Measurements from ENCODE around the gene BOLL. TPM values are rescaled to one million over a fixed set of nuclear protein-coding genes. Genes with fewer than 3 reads are reported as not detected.
"Not testable (repeated sequence)": the region's sequence is repeated elsewhere in the genome, so short reads cannot be mapped to it uniquely, and the experiment has no call there.

BOLL gene
- not detected for total RNA-seq

DNA sequence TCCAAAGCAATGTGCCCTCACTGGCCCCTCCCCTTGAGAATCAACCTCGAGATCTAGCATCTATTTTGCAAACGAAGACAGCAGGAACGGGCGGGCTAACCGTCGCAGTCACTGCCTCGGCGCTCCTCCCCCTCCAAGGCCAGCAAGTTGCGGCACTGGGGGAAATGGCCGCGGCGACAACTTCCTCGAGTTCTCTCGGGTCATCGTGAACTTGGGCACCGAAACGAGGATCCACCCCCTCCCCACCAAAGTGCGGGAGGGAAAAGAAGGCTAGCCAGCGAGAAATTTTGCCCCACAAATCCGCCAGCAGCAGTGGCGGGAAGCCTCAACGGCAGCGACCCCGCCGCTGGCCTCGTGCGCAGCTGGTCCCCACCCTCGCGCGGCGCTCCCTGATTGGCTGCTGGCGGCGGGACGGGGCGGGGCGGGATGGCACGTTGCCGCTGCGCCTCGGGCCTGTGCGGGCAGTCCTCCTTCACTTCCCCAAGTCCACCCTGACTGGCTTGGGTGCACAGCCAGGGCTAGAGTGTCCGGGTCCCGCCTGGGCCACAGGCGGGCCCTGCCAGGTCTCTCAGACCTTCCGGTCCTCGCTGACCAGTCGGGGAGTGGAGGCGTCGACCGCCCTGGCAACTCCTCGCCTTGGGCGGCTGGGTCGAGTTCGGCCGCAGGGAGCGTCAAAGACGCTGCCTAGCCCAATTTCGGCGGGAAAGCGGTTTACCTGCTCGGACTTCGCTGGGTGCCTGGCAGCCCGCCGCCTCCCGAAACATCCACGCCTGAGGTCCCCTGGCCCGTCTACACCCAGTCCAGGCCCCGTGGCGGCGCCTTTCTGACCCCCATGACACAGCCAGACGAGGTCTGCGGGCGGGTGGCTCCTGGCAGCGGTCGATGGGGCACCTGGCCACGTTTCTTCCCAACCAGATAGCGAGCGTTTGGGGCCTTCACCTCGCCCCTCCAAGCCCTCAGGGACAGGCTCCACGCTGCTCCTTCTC lies at the start of gene BOLL:
Gene BOLL (minus strand): TSS at position 364 of the 986 bp plus-strand sequence. CDS start 3,469 bp downstream, outside the sequence.
- no peak within 1 kb of the TSS for H3K27ac Mint-ChIP-seq
- ATAC-seq (peak in 1 of 2 donors; percentile 22), DNase-seq (ENCODE audit: low spot score in 2 of 2) (peak in 1 of 2 donors; percentile 56)

GRCh38 chr2:197834771-197835170 lies 49.7 kb upstream of the BOLL start:
- Mint-ChIP-seq H3K36me3 (peaks cover 19 to 37% of the 10 kb centered on the region in 2 donors), H3K9me3 (peaks cover 11 to 27% of the 10 kb centered on the region in 2 donors)
- not testable (repeated sequence) for H3K27ac Mint-ChIP-seq; ATAC-seq; DNase-seq (ENCODE audit: low spot score in 2 of 2)

More for the DNA sequence above, at the start of gene BOLL:
- no peaks in the 10 kb centered on the region for H3K9me3 Mint-ChIP-seq
- no peaks in the 10 kb centered on the region for H3K36me3 Mint-ChIP-seq

- H3K9me3 Mint-ChIP-seq = peaks cover 11 to 27% of the 10 kb centered on the region in 2 donors
- no peak for DNase-seq (ENCODE audit: low spot score in 2 of 2)
- ATAC-seq = no peak
- no peak overlapping the region for H3K27ac Mint-ChIP-seq
- H3K36me3 Mint-ChIP-seq = peaks cover 19 to 26% of the 10 kb centered on the region in 2 donors
These were observed 43.5 kb upstream of the BOLL start for GRCh38 chr2:197828464-197829135.

DNA sequence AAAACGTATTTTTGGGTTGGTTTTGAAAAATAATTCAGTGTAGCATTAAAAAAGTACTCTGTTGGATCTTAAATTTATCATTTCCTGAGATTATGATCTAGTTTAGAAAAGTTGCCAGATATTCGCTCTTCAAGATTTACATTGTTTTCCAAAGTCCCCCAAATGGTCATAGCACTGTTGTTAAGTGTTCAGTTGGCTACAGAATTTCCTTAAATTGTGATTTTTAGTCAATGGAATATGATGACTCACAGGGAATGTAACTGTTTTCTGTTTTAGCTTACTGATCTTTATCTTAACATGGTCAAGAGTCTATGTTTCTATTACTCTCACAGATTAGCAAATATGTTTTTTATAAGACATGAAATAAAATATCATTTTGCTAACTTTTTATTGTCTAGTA lies 42.5 kb upstream of the BOLL start:
- ATAC-seq = no peak
- DNase-seq (ENCODE audit: low spot score in 2 of 2) = no peak
- no peak overlapping the region for H3K27ac Mint-ChIP-seq
- H3K36me3 Mint-ChIP-seq = peaks cover 14 to 24% of the 10 kb centered on the region in 2 donors
- peaks cover 7 to 28% of the 10 kb centered on the region in 2 donors for H3K9me3 Mint-ChIP-seq

- Mint-ChIP-seq H3K27ac (no peak overlapping the region), H3K36me3 (no peaks in the 10 kb centered on the region), H3K9me3 (peaks cover 0 to 5% of the 10 kb centered on the region in 2 donors)
- no peak for ATAC-seq
- DNase-seq (ENCODE audit: low spot score in 2 of 2) = no peak
These were observed 37.2 kb upstream of the BOLL start for GRCh38 chr2:197822333-197822732.

DNA sequence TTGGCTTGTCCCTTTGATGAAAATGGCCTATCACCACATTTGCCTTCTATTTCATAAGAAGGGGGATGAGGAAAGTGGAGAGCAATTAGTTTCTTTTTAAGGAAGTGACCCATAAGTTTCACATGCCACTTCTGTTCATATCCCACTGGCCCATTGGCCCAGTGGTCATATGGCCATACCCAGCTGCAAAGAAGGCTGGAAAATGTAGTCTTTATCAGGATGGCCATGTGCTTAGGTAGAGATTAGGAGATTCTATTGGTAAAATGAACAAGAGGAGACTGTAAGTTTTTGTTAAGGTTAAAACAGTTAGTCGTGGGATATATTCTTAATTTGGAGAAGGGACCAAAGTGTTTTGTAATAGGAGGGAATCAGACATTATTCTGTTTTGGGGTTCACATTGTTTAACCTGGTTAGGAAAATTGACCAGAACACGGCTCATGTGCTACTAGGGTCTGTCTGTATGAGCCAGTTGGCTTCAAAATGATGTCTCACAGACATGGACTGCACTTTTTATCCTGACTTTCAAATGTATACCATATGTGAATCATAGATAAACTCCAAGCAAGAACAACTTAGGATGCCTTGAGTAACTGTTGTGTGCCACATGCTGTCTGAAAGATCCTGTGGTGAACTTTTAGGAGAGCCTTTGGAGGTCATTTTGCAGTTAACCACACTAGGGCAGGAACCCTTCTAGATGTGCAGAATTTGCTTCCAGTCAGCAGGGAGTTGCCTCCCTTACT lies 36.6 kb upstream of the BOLL start:
- DNase-seq (ENCODE audit: low spot score in 2 of 2) = no peak

DNA sequence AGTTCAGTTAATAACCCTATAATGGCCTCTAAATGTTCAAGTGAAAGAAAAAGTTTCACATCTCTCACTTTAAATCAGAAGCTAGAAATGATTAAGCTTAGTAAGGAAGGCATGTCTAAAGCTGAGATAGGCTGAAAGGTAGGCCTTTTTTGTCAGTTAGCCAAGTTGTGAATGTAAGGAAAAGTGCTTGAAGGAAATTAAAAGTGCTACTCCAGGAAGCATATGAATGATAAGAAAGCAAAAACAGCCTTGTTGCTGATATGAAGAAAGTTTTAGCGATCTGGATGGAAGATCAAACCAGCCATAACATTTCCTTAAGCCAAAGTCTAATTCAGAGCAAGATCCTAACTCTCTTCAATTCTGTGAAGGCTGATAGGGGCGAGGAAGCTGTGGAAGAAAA lies 29.4 kb upstream of the BOLL start:
- Mint-ChIP-seq H3K36me3 (peaks cover 0 to 11% of the 10 kb centered on the region in 2 donors), H3K27ac (peak overlapping the region in 1 of 2 donors; percentile 84), H3K9me3 (peaks cover 0 to 3% of the 10 kb centered on the region in 2 donors)
- DNase-seq (ENCODE audit: low spot score in 2 of 2) (no peak), ATAC-seq (peak in 1 of 2 donors; percentile 30)

More for the DNA sequence above, 36.6 kb upstream of the BOLL start:
- Mint-ChIP-seq H3K36me3 (no peaks in the 10 kb centered on the region), H3K27ac (no peak overlapping the region), H3K9me3 (peaks cover 0 to 5% of the 10 kb centered on the region in 2 donors)
- ATAC-seq = peak in 1 of 2 donors; percentile 22

- peaks cover 0 to 11% of the 10 kb centered on the region in 2 donors for H3K36me3 Mint-ChIP-seq
- H3K27ac Mint-ChIP-seq = no peak overlapping the region
- DNase-seq (ENCODE audit: low spot score in 2 of 2) = no peak
- peaks cover 0 to 3% of the 10 kb centered on the region in 2 donors for H3K9me3 Mint-ChIP-seq
- peak; percentile 52 to 74 for ATAC-seq
These were observed 28.1 kb upstream of the BOLL start for GRCh38 chr2:197813093-197813787.

DNA sequence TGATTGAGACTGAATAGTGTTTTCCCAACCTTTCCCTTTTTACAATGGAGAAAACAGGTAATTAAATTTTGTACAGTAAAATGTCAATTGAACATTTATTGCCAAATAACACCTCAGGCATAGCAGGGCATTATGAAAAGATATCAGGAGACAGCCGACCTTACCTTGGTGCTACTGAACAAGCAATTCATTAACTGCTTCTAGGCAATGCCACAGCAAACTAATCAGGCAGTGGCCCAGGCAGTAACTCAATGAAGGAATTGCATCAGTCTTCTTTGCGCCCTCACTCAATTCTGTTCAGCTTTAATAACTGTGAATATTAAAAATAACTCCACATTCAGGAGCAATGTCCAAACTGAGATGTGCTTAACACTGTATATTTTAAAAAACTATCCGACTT lies 25.4 kb upstream of the BOLL start:
- DNase-seq (ENCODE audit: low spot score in 2 of 2) = no peak
- no peak for ATAC-seq
- Mint-ChIP-seq H3K9me3 (peaks cover 0 to 2% of the 10 kb centered on the region in 2 donors), H3K27ac (no peak overlapping the region), H3K36me3 (peaks cover 0 to 15% of the 10 kb centered on the region in 2 donors)

- ATAC-seq = no peak
- no peak for DNase-seq (ENCODE audit: low spot score in 2 of 2)
- H3K9me3 Mint-ChIP-seq = no peaks in the 10 kb centered on the region
- H3K27ac Mint-ChIP-seq = no peak overlapping the region
- H3K36me3 Mint-ChIP-seq = peaks cover 0 to 15% of the 10 kb centered on the region in 2 donors
These were observed 24.9 kb upstream of the BOLL start for GRCh38 chr2:197810016-197810415.

DNA sequence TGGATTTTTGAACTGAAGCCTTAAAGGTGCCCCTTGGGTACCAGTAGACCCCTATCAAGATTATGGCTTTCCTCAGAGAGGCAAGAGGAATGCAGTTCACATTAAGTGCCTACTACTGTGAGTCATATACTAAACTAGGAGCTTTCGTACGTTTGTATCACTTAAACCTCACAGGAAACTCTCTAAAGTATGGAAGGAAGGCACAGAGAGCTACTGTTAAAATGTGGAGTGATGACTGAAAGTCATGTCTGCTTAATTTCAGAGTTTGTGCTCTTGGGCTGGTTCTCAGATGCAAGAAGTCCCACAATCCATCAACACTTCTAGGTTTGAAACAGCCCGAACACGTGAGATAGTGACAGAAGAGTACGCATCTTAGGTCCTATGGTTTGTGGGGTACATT lies 23.9 kb upstream of the BOLL start:
- peak; percentile 9 to 16 for ATAC-seq
- Mint-ChIP-seq H3K9me3 (no peaks in the 10 kb centered on the region), H3K27ac (peak overlapping the region; percentile 52 to 73), H3K36me3 (peaks cover 0 to 9% of the 10 kb centered on the region in 2 donors)
- no peak for DNase-seq (ENCODE audit: low spot score in 2 of 2)

- no peak for DNase-seq (ENCODE audit: low spot score in 2 of 2)
- peaks cover 0 to 9% of the 10 kb centered on the region in 2 donors for H3K36me3 Mint-ChIP-seq
- ATAC-seq = no peak
- H3K9me3 Mint-ChIP-seq = no peaks in the 10 kb centered on the region
- H3K27ac Mint-ChIP-seq = peak overlapping the region in 1 of 2 donors; percentile 75
These were observed 20.9 kb upstream of the BOLL start for GRCh38 chr2:197805715-197806633.

DNA sequence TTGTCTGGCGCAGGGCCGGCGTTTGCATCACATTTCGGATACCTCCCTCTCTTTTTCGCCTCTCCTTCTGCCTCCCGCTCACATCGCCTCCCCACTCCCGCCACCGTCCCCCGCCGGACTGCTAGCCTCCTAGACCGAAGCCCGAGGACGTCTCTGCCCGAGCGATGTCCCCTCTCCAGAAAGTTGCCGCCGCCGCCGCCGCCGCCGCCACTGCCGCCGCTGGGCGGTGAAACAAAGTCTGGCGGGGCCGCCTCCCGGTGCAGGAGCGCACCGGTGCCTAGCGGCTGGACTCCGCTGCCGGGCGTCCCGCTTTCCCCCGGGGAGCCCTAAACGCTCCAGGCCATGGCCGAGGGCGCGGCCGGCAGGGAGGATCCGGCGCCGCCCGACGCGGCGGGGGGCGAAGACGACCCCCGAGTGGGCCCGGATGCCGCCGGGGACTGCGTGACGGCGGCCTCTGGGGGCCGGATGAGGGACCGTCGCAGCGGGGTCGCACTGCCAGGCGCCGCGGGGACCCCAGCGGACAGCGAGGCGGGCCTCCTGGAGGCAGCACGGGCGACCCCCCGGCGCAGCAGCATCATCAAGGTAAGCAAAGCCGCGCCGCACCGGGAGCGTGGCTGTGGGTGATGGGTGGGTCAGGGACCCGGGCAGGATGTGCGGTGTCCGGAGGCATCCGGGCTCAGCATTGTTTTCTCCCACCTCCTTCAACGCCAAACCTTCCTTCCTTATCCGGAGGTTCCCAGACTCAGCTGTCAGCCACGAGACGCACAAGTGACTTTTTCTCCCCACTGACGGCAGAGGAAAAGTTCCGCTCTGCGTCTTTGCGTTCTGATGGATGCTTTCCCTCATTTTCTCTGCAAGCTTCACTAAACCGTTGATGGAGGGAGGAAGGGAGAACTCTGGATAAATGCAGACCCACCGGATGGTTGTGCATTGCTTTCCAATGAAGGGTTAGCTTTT lies 19.9 kb upstream of the BOLL start:
- peak overlapping the region; percentile 79 to 86 for H3K27ac Mint-ChIP-seq
- ATAC-seq (peak; percentile 31 to 39), DNase-seq (ENCODE audit: low spot score in 2 of 2) (peak; percentile 53 to 69)
- peaks cover 0 to 9% of the 10 kb centered on the region in 2 donors for H3K36me3 Mint-ChIP-seq
- no peaks in the 10 kb centered on the region for H3K9me3 Mint-ChIP-seq

All from activated naive CD4-positive, alpha-beta T cell treated with anti-CD3 and anti-CD28 coated beads, Interleukin-2, amount 50 U/mL, for 72 hours (primary cell).